ENCODE results near the gene PAQR7.

The PAQR7 gene

GRCh38 chr1:25821112-25821476 is 54.4 kb downstream of the PAQR7 start:
- Histone ChIP-seq H2AFZ (ENCODE audit: low read length) (no peak overlapping the region), H3K4me2 (ENCODE audit: low read length) (peak overlapping the region; percentile 89), H3K27ac (ENCODE audit: low read depth, low read length, poor library complexity, severe bottlenecking) (peak overlapping the region; percentile 53), H3K9me3 (ENCODE audit: low read length) (no peaks in the 10 kb centered on the region), H3K4me1 (ENCODE audit: insufficient read depth, low read length, severe bottlenecking) (peaks cover 25% of the 10 kb centered on the region), H3K4me3 (ENCODE audit: low read depth, low read length, poor library complexity, severe bottlenecking) (peak overlapping the region; percentile 84), H3K9me2 (ENCODE audit: low read depth, low read length) (no peaks in the 10 kb centered on the region), H3F3A (ENCODE audit: insufficient read depth, low read length) (no peaks in the 10 kb centered on the region), H3K27me3 (ENCODE audit: insufficient read depth, low read length) (no peaks in the 10 kb centered on the region), H3K79me2 (ENCODE audit: insufficient read depth, low read length) (no peaks in the 10 kb centered on the region), H3K36me3 (ENCODE audit: insufficient read depth, low read length) (peaks cover 2% of the 10 kb centered on the region; the same call in 1 of the 2 replicates), H4K20me1 (ENCODE audit: insufficient read depth, low read length) (no peaks in the 10 kb centered on the region), H3K9ac (ENCODE audit: low read length) (peak overlapping the region; percentile 75)
- TF ChIP-seq, protein P1, sequence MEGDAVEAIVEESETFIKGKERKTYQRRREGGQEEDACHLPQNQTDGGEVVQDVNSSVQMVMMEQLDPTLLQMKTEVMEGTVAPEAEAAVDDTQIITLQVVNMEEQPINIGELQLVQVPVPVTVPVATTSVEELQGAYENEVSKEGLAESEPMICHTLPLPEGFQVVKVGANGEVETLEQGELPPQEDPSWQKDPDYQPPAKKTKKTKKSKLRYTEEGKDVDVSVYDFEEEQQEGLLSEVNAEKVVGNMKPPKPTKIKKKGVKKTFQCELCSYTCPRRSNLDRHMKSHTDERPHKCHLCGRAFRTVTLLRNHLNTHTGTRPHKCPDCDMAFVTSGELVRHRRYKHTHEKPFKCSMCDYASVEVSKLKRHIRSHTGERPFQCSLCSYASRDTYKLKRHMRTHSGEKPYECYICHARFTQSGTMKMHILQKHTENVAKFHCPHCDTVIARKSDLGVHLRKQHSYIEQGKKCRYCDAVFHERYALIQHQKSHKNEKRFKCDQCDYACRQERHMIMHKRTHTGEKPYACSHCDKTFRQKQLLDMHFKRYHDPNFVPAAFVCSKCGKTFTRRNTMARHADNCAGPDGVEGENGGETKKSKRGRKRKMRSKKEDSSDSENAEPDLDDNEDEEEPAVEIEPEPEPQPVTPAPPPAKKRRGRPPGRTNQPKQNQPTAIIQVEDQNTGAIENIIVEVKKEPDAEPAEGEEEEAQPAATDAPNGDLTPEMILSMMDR (IDR thresholded peaks at IDR 0.05; ENCODE audit: low read length): no peak
- no peak for TF ChIP-seq EZH2 (IDR thresholded peaks at IDR 0.05; ENCODE audit: borderline replicate concordance, low read length)

GRCh38 chr1:25820247-25821111 is 55.0 kb downstream of the PAQR7 start:
- Histone ChIP-seq H2AFZ (ENCODE audit: low read length) (no peak overlapping the region), H4K20me1 (ENCODE audit: insufficient read depth, low read length) (no peaks in the 10 kb centered on the region), H3K4me3 (ENCODE audit: low read depth, low read length, poor library complexity, severe bottlenecking) (peak overlapping the region; percentile 84), H3K9ac (ENCODE audit: low read length) (peak overlapping the region; percentile 75), H3K4me2 (ENCODE audit: low read length) (peak overlapping the region; percentile 89), H3K27me3 (ENCODE audit: insufficient read depth, low read length) (no peaks in the 10 kb centered on the region), H3K36me3 (ENCODE audit: insufficient read depth, low read length) (no peaks in the 10 kb centered on the region), H3K4me1 (ENCODE audit: insufficient read depth, low read length, severe bottlenecking) (peaks cover 25% of the 10 kb centered on the region), H3K9me2 (ENCODE audit: low read depth, low read length) (no peaks in the 10 kb centered on the region), H3K27ac (ENCODE audit: low read depth, low read length, poor library complexity, severe bottlenecking) (peak overlapping the region; percentile 53), H3K79me2 (ENCODE audit: insufficient read depth, low read length) (no peaks in the 10 kb centered on the region), H3K9me3 (ENCODE audit: low read length) (no peaks in the 10 kb centered on the region), H3F3A (ENCODE audit: insufficient read depth, low read length) (no peaks in the 10 kb centered on the region)
- TF ChIP-seq EZH2 (IDR thresholded peaks at IDR 0.05; ENCODE audit: borderline replicate concordance, low read length): no peak
- TF ChIP-seq, protein P1 (IDR thresholded peaks at IDR 0.05; ENCODE audit: low read length): no peak

- Histone ChIP-seq H3F3A (ENCODE audit: insufficient read depth, low read length) (no peaks in the 10 kb centered on the region), H4K20me1 (ENCODE audit: insufficient read depth, low read length) (no peaks in the 10 kb centered on the region), H3K27ac (ENCODE audit: low read depth, low read length, poor library complexity, severe bottlenecking) (peak within 1 kb of the TSS; percentile 53), H2AFZ (ENCODE audit: low read length) (no peak within 1 kb of the TSS), H3K27me3 (ENCODE audit: insufficient read depth, low read length) (no peaks in the 10 kb centered on the region), H3K4me1 (ENCODE audit: insufficient read depth, low read length, severe bottlenecking) (peaks cover 25% of the 10 kb centered on the region), H3K4me3 (ENCODE audit: low read depth, low read length, poor library complexity, severe bottlenecking) (peak within 1 kb of the TSS; percentile 84), H3K79me2 (ENCODE audit: insufficient read depth, low read length) (no peaks in the 10 kb centered on the region), H3K9me3 (ENCODE audit: low read length) (no peaks in the 10 kb centered on the region), H3K4me2 (ENCODE audit: low read length) (peak within 1 kb of the TSS; percentile 89), H3K9me2 (ENCODE audit: low read depth, low read length) (no peaks in the 10 kb centered on the region), H3K36me3 (ENCODE audit: insufficient read depth, low read length) (no peaks in the 10 kb centered on the region), H3K9ac (ENCODE audit: low read length) (peak within 1 kb of the TSS; percentile 75)
- no peak for TF ChIP-seq EZH2 (IDR thresholded peaks at IDR 0.05; ENCODE audit: borderline replicate concordance, low read length)
- TF ChIP-seq, protein P1 (IDR thresholded peaks at IDR 0.05; ENCODE audit: low read length): no peak
Measured at GRCh38 chr1:25819491-25820246, 55.8 kb downstream of the PAQR7 start, which contains the start of gene MTFR1L. MTFR1L (plus strand) TSS chr1:25819954; CDS start chr1:25823105, 3,151 bp downstream.

All from OCI-LY1 (cell line).